ENCODE data around the gene SH3RF3.

The SH3RF3 gene

DNA sequence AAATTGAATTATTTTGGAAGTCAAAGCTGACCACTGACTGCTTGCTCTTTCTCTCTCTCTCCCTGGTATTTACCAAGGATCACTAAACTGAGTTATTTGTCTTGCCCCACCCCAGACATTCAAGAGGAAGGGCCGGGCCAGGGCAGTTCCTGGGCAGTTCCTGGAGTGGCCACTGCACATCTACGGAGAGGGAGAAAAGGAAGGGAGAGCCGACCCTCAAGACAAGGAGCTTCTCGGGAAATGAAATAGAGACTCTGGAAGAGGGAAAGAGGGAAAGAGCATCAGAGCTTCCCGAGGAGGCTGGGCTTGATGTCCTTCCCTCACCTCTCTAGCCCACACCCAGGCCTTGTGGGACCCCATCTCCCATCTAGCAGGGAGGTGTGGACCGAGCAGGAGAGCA lies 401.7 kb downstream of the SH3RF3 start:
- TF ChIP-seq, protein P1, sequence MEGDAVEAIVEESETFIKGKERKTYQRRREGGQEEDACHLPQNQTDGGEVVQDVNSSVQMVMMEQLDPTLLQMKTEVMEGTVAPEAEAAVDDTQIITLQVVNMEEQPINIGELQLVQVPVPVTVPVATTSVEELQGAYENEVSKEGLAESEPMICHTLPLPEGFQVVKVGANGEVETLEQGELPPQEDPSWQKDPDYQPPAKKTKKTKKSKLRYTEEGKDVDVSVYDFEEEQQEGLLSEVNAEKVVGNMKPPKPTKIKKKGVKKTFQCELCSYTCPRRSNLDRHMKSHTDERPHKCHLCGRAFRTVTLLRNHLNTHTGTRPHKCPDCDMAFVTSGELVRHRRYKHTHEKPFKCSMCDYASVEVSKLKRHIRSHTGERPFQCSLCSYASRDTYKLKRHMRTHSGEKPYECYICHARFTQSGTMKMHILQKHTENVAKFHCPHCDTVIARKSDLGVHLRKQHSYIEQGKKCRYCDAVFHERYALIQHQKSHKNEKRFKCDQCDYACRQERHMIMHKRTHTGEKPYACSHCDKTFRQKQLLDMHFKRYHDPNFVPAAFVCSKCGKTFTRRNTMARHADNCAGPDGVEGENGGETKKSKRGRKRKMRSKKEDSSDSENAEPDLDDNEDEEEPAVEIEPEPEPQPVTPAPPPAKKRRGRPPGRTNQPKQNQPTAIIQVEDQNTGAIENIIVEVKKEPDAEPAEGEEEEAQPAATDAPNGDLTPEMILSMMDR (IDR thresholded peaks at IDR 0.05), result no peak
- no peak overlapping the region for H3K4me2 ChIP-seq (ENCODE audit: low read length)
- no peaks in the 10 kb centered on the region for H3K79me2 ChIP-seq
- no peak overlapping the region for H3K27ac ChIP-seq
- no peaks in the 10 kb centered on the region for H3K9me3 ChIP-seq (ENCODE audit: control insufficient read depth, low read length)
- no peaks in the 10 kb centered on the region for H3K27me3 ChIP-seq (ENCODE audit: control insufficient read depth, insufficient read depth, low read length)
- H3K4me3 ChIP-seq (ENCODE audit: low read depth, low read length), result no peak overlapping the region
- H2AFZ ChIP-seq, result no peak overlapping the region
- no peak overlapping the region for H3K9ac ChIP-seq
- H3K4me1 ChIP-seq, result no peaks in the 10 kb centered on the region
- no peaks in the 10 kb centered on the region for H3K36me3 ChIP-seq (ENCODE audit: control insufficient read depth, insufficient read depth, low read length)

DNA sequence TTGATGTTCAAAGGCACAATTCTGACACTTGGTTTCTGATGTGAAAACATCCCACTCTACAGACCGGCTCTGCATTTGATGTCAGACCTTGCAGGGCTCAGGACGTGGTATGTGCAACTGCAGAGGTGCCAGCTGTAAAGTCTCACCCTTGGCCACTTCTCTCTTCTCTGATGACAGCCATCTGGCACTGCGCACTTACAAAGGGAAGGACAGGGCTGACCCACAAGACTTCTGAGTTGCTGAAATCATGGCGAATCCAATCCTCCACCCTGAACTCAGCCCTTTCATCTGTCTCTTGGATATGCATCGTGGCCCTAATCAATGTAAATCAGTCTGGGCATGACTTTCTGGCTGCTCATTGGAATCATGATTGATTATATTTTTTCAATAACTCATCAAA lies 402.2 kb downstream of the SH3RF3 start:
- H3K9me3 ChIP-seq (ENCODE audit: control insufficient read depth, low read length), result no peaks in the 10 kb centered on the region
- H3K27me3 ChIP-seq (ENCODE audit: control insufficient read depth, insufficient read depth, low read length), result no peaks in the 10 kb centered on the region
- no peak overlapping the region for H3K27ac ChIP-seq
- H3K4me1 ChIP-seq, result no peaks in the 10 kb centered on the region
- TF ChIP-seq, protein P1 (IDR thresholded peaks at IDR 0.05), result no peak
- no peak overlapping the region for H3K4me2 ChIP-seq (ENCODE audit: low read length)
- H3K4me3 ChIP-seq (ENCODE audit: low read depth, low read length), result no peak overlapping the region
- H3K36me3 ChIP-seq (ENCODE audit: control insufficient read depth, insufficient read depth, low read length), result no peaks in the 10 kb centered on the region
- H2AFZ ChIP-seq, result no peak overlapping the region
- H3K79me2 ChIP-seq, result no peaks in the 10 kb centered on the region
- no peak overlapping the region for H3K9ac ChIP-seq

- Histone ChIP-seq H3K79me2 (no peaks in the 10 kb centered on the region), H3K9me3 (ENCODE audit: control insufficient read depth, low read length) (no peaks in the 10 kb centered on the region), H3K4me3 (ENCODE audit: low read depth, low read length) (no peak overlapping the region), H3K27ac (no peak overlapping the region), H2AFZ (no peak overlapping the region), H3K4me2 (ENCODE audit: low read length) (no peak overlapping the region), H3K4me1 (no peaks in the 10 kb centered on the region), H3K27me3 (ENCODE audit: control insufficient read depth, insufficient read depth, low read length) (no peaks in the 10 kb centered on the region), H3K9ac (no peak overlapping the region), H3K36me3 (ENCODE audit: control insufficient read depth, insufficient read depth, low read length) (no peaks in the 10 kb centered on the region)
- TF ChIP-seq, protein P1 (IDR thresholded peaks at IDR 0.05), result no peak
Observed at GRCh38 chr2:109531896-109532727, 403.1 kb downstream of the SH3RF3 start.

DNA sequence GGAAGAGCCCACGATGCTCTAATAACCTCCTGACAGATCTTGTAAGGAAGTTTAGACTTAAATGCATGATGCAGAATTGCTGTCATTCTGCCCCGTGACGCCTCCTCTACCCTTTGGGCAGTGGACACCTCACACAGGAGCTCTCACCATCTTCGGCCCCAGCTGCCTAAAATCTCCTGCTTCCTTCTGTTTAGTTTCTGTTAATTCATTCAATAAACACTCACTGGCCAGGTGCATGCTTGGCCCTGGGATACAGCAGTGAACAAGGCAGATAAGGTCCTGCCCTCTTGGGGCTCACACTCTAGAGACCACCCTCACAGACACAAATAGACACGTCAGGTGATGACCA lies 403.7 kb downstream of the SH3RF3 start:
- Histone ChIP-seq H3K79me2 (no peaks in the 10 kb centered on the region), H3K9me3 (ENCODE audit: control insufficient read depth, low read length) (no peaks in the 10 kb centered on the region), H3K27ac (no peak overlapping the region), H3K4me1 (no peaks in the 10 kb centered on the region), H3K9ac (no peak overlapping the region), H2AFZ (no peak overlapping the region), H3K27me3 (ENCODE audit: control insufficient read depth, insufficient read depth, low read length) (no peaks in the 10 kb centered on the region), H3K36me3 (ENCODE audit: control insufficient read depth, insufficient read depth, low read length) (no peaks in the 10 kb centered on the region), H3K4me2 (ENCODE audit: low read length) (no peak overlapping the region), H3K4me3 (ENCODE audit: low read depth, low read length) (no peak overlapping the region)
- TF ChIP-seq, protein P1 (IDR thresholded peaks at IDR 0.05), result no peak

DNA sequence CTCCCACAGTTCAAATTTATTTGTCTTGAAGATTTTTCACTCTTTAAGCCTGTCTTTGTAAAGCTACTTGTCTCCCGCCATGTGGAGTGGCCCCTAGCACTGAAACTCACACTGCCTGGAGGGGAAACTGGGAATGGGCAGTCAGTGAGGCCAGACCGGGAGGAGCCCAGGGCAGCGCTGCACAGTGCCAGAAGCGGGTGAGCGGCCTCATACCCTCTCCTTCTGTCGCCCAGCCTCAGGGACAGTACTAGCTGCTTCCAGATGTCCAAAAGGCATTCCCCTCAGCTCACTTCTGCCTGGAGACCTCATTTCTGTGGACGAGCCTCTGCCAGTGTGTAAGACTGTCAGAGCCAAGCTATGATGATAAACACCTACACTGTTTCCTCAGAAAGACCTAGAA lies 404.8 kb downstream of the SH3RF3 start:
- H3K27me3 ChIP-seq (ENCODE audit: control insufficient read depth, insufficient read depth, low read length), result no peaks in the 10 kb centered on the region
- no peaks in the 10 kb centered on the region for H3K4me1 ChIP-seq
- H3K4me2 ChIP-seq (ENCODE audit: low read length), result no peak overlapping the region
- H2AFZ ChIP-seq, result no peak overlapping the region
- TF ChIP-seq, protein P1 (IDR thresholded peaks at IDR 0.05), result no peak
- H3K4me3 ChIP-seq (ENCODE audit: low read depth, low read length), result no peak overlapping the region
- no peaks in the 10 kb centered on the region for H3K36me3 ChIP-seq (ENCODE audit: control insufficient read depth, insufficient read depth, low read length)
- no peaks in the 10 kb centered on the region for H3K9me3 ChIP-seq (ENCODE audit: control insufficient read depth, low read length)
- no peak overlapping the region for H3K27ac ChIP-seq
- H3K9ac ChIP-seq, result no peak overlapping the region
- H3K79me2 ChIP-seq, result no peaks in the 10 kb centered on the region
